Measurements from ENCODE around the gene DLGAP1.
A peak's percentile ranks its signal among the peaks of the same experiment; 100 is the strongest.

GRCh38 chr18:3595369-3596273 is 859.5 kb downstream of the DLGAP1 start:
- TF ChIP-seq POLR2AphosphoS5 (IDR thresholded peaks at IDR 0.05; ENCODE audit: low read depth) (no peak), GABPA (IDR thresholded peaks at IDR 0.05; ENCODE audit: low read depth) (no peak)
- TF ChIP-seq, protein P1, sequence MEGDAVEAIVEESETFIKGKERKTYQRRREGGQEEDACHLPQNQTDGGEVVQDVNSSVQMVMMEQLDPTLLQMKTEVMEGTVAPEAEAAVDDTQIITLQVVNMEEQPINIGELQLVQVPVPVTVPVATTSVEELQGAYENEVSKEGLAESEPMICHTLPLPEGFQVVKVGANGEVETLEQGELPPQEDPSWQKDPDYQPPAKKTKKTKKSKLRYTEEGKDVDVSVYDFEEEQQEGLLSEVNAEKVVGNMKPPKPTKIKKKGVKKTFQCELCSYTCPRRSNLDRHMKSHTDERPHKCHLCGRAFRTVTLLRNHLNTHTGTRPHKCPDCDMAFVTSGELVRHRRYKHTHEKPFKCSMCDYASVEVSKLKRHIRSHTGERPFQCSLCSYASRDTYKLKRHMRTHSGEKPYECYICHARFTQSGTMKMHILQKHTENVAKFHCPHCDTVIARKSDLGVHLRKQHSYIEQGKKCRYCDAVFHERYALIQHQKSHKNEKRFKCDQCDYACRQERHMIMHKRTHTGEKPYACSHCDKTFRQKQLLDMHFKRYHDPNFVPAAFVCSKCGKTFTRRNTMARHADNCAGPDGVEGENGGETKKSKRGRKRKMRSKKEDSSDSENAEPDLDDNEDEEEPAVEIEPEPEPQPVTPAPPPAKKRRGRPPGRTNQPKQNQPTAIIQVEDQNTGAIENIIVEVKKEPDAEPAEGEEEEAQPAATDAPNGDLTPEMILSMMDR (IDR thresholded peaks at IDR 0.05; ENCODE audit: insufficient read depth, low read length): no peak
- TF ChIP-seq, protein P2, sequence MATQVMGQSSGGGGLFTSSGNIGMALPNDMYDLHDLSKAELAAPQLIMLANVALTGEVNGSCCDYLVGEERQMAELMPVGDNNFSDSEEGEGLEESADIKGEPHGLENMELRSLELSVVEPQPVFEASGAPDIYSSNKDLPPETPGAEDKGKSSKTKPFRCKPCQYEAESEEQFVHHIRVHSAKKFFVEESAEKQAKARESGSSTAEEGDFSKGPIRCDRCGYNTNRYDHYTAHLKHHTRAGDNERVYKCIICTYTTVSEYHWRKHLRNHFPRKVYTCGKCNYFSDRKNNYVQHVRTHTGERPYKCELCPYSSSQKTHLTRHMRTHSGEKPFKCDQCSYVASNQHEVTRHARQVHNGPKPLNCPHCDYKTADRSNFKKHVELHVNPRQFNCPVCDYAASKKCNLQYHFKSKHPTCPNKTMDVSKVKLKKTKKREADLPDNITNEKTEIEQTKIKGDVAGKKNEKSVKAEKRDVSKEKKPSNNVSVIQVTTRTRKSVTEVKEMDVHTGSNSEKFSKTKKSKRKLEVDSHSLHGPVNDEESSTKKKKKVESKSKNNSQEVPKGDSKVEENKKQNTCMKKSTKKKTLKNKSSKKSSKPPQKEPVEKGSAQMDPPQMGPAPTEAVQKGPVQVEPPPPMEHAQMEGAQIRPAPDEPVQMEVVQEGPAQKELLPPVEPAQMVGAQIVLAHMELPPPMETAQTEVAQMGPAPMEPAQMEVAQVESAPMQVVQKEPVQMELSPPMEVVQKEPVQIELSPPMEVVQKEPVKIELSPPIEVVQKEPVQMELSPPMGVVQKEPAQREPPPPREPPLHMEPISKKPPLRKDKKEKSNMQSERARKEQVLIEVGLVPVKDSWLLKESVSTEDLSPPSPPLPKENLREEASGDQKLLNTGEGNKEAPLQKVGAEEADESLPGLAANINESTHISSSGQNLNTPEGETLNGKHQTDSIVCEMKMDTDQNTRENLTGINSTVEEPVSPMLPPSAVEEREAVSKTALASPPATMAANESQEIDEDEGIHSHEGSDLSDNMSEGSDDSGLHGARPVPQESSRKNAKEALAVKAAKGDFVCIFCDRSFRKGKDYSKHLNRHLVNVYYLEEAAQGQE (IDR thresholded peaks at IDR 0.05; ENCODE audit: insufficient replicate concordance, low read depth): peak; percentile 9

All from HL-60 (cell line).